Measurements from ENCODE around the gene FHAD1.

Gene FHAD1

DNA sequence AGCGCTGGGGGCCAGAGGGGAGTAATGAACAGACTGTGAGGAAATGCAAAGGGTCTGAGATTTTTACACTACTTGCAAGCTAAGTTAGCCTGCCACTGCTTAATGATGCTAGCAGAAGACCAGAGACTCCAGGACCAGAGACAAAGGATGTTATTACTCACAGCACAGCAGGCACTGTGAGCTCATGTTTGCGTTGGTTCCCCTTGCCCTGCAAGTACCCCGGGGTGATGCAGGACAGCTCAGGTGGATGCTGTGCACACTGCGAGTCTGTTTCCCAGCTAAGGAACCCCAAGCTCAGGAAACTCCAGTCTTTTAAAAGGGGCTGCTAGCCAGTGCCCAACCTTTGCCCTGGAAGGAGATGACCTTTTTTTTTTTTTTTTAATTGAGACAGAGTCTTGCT lies 1.2 kb downstream of the FHAD1 start:
- TF ChIP-seq, protein P1, sequence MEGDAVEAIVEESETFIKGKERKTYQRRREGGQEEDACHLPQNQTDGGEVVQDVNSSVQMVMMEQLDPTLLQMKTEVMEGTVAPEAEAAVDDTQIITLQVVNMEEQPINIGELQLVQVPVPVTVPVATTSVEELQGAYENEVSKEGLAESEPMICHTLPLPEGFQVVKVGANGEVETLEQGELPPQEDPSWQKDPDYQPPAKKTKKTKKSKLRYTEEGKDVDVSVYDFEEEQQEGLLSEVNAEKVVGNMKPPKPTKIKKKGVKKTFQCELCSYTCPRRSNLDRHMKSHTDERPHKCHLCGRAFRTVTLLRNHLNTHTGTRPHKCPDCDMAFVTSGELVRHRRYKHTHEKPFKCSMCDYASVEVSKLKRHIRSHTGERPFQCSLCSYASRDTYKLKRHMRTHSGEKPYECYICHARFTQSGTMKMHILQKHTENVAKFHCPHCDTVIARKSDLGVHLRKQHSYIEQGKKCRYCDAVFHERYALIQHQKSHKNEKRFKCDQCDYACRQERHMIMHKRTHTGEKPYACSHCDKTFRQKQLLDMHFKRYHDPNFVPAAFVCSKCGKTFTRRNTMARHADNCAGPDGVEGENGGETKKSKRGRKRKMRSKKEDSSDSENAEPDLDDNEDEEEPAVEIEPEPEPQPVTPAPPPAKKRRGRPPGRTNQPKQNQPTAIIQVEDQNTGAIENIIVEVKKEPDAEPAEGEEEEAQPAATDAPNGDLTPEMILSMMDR (IDR thresholded peaks at IDR 0.05; ENCODE audit: insufficient read depth, low read depth, low read length, missing control alignments): no peak
- DNase-seq (ENCODE audit: low read depth): no peak
- no peak overlapping the region for H3K4me3 ChIP-seq (ENCODE audit: low read length)

DNA sequence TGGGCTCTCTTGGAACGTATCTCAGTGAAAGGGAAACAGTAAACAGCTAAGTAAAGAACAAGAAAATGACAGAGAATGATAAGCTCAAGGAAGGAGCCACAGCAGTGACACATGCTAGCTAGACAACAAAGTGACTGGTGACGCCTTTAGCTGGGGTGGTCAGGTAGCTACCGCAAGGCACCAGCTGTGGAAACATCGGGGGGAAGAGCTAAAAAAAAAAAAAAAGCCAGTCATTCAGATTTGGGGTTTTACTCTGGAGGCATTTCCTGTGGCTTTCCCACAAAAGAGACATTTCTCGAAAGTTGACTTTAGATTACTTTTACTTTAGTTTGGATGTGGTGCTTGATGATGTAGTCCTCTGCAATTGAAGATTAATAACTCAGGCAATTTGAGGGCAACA lies 2.1 kb downstream of the FHAD1 start:
- H3K4me3 ChIP-seq (ENCODE audit: low read length): no peak overlapping the region
- TF ChIP-seq, protein P1 (IDR thresholded peaks at IDR 0.05; ENCODE audit: insufficient read depth, low read depth, low read length, missing control alignments): no peak
- no peak for DNase-seq (ENCODE audit: low read depth)

DNA sequence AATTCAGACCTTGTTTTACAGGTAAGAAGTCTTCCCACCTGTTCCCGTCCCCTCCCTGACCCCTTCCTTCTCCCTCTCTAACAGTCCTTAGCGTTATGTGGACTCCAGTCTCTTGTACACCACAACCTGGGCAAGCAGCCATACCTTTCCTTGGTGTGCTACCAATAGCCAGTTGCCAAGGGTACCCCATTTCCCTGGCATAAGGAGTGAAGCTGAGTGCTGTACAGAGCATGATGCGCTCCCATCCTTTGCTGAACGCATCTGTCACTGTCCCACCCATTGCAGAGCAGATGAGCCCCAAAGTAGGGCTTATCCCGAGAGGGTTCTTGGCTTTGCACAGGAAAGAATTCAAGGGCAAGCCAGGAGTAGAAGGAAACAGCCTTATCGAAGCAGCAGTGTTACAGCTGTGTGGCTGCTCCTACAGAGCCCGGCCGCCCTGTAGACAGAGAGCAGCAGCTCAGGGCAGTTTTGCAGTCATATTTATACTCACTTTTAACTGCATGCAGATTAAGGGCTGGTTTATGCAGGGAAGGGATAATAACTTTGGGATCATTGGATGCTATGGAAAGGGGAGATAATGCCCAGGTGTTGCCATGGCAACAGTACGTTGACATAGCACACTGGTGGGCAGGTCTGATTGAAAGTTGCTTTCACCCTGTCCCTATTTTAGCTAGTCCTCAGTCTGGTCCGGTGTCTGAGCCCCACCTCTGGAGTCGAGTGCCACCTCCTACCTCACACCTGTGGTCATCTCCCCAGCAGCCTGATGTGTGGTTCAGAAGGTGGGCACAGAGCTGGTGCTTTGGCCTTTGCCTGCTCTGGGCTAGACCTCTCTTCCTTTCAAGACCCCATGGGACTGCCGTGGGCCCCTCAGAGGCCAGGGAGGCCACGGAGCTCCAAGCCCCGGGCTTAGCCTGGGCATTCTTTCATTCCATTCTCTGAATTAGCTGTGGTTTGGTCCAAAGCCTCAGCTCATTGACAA lies 5.1 kb downstream of the FHAD1 start:
- H3K4me3 ChIP-seq (ENCODE audit: low read length): no peak overlapping the region
- TF ChIP-seq, protein P1 (IDR thresholded peaks at IDR 0.05; ENCODE audit: insufficient read depth, low read depth, low read length, missing control alignments): no peak
- no peak for DNase-seq (ENCODE audit: low read depth)

DNA sequence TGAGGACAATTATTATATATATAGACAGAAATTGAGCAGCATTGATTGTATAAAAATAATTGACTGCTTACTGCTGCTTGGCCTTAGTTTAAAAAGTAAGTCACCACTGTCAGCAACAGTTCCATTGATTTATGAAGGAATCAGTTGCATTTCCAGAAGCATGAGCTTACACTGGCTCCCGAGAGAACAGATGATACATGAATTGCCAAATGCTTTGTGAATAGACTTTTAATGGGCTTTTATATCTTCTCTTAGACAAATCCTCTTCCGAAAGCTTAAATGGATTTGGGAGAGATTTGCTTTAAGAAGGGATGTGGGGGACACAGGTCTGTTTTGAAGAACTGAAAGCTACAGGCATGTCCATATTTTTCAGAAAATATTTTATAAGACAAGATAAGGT lies 7.5 kb downstream of the FHAD1 start:
- TF ChIP-seq, protein P1 (IDR thresholded peaks at IDR 0.05; ENCODE audit: insufficient read depth, low read depth, low read length, missing control alignments): no peak
- H3K4me3 ChIP-seq (ENCODE audit: low read length): no peak overlapping the region
- no peak for DNase-seq (ENCODE audit: low read depth)

DNA sequence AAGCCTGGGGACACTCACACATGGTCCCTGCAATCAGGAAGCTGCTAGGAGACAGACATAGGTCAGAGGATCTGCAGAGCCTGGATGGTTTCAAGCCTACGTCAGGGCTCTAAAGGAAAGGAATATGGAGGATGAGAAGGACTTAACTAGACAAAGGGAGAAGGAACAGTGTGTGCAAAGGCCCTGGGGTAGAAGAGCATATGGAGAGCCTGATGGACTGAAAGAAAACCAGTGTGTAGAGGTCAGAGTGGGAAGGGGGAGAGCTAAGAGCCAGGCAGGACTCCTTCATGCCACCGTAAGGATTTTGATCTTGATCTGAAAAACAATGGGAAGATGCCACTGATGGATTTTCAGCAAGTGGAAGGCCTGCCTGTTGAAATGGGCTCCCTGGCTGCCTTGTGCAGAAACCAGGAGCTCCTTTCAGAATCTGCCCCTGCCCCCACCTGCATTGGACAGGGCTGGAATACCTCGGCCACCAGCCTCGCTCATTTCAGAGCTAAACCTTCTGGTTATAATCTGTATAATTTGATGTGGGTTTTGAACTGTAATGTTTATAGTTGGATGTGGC lies 8.6 kb downstream of the FHAD1 start:
- H3K4me3 ChIP-seq (ENCODE audit: low read length): no peak overlapping the region
- no peak for DNase-seq (ENCODE audit: low read depth)
- TF ChIP-seq, protein P1 (IDR thresholded peaks at IDR 0.05; ENCODE audit: insufficient read depth, low read depth, low read length, missing control alignments): no peak

DNA sequence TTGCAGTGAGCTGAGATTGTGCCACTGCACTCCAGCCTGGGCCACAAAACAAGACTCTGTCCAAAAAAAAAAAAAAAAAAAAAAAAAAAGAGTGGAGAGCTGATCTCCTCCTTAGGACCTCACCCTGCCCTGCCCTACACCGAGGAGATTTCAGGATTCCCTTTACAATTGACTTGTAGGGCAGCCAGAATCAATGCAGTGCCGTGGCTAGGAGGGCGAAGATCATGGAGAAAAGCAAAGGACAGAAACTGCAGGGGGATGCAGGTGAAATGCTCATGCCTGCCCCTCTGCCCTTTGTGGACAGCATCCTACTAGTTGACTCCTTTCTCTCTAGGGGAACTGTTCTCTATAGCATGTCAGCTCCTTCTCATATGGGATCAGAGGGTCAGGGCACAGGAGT lies 9.6 kb downstream of the FHAD1 start:
- TF ChIP-seq, protein P1 (IDR thresholded peaks at IDR 0.05; ENCODE audit: insufficient read depth, low read depth, low read length, missing control alignments): no peak
- no peak overlapping the region for H3K4me3 ChIP-seq (ENCODE audit: low read length)
- no peak for DNase-seq (ENCODE audit: low read depth)
